Measurements from ENCODE around the gene DNAJC30. TPM values are rescaled to one million over a fixed set of nuclear protein-coding genes. Genes with fewer than 3 reads are reported as not detected.

DNAJC30 gene
- total and polyA plus RNA-seq, 10 of the 15 experiments (the other 5 are each of a cell fraction or from before 2014, with no cell fraction given), result 2.1 to 19.0 (median 7.9) TPM

- CTCF ChIA-PET, result interaction anchor here (2.9 kb wide), 1 partner anchor 112 kb away, joined by 14 read pairs; no protein-coding TSS in a partner anchor
- DNase-seq (ENCODE audit: low read depth, low spot score) (no peak), ATAC-seq (peak; percentile 86), FAIRE-seq (no peak)
- BruUV-seq (replicated peaks), result no TSS peak
- in situ Hi-C loops (cut with MboI) (no loop called here), intact Hi-C loops (cut with micrococcal nuclease; ENCODE audit: unreplicated experiment) (loop anchor here (2.0 kb wide), 1 partner anchor 36 kb away; the partner anchor contains the start of genes BUD23 and DNAJC30)
- POLR2A ChIA-PET, result interaction anchor here (0.6 to 1.1 kb wide), 3 partner anchors 8 to 197 kb away, joined by 3 to 4 read pairs (median 3); partner anchors contain the start of gene BAZ1B
- no peaks in the 10 kb centered on the region for H3K27me3 ChIP-seq (replicated peaks in 1 of 2; ENCODE audit: control insufficient read depth in 2 of 2, insufficient read depth in 2 of 2, low read length in 1 of 2)
- H2AFZ ChIP-seq (ENCODE audit: control insufficient read depth, low read depth, low read length), result peak within 1 kb of the TSS; percentile 91
- H3K4me3 ChIP-seq, result peak within 1 kb of the TSS; percentile 87
- H3K4me1 ChIP-seq (ENCODE audit: control insufficient read depth, insufficient read depth, low read length), result peaks cover 12% of the 10 kb centered on the region
- H3K79me2 ChIP-seq (ENCODE audit: control insufficient read depth, insufficient read depth, low read length), result no peaks in the 10 kb centered on the region
- H3K9me3 ChIP-seq (replicated peaks; ENCODE audit: control insufficient read depth, insufficient read depth, low read length), result no peaks in the 10 kb centered on the region
- peak within 1 kb of the TSS; percentile 39; the same call in 1 of the 2 replicates for H3K9ac ChIP-seq (ENCODE audit: control insufficient read depth, insufficient read depth, low read length)
- WGBS (ENCODE audit: insufficient coverage, insufficient replicate concordance, low lambda C conversion rate, missing lambda C conversion rate), result 2% methylated on average over 27 of the region's 96 CpGs
- SMC1A ChIA-PET (ENCODE audit: uncharacterized antibody, unreplicated experiment), result interaction anchor here (2.0 kb wide), 1 partner anchor 112 kb away, joined by 10 read pairs; no protein-coding TSS in a partner anchor
- RAD21 ChIA-PET (ENCODE audit: unreplicated experiment), result interaction anchor here (1.6 kb wide), 1 partner anchor 19 kb away, joined by 6 read pairs; the partner anchor contains the start of gene ABHD11
- H4K20me1 ChIP-seq (ENCODE audit: control insufficient read depth, insufficient read depth), result peaks cover 4% of the 10 kb centered on the region; the same call in 1 of the 2 replicates
- H3K27ac ChIP-seq (ENCODE audit: control insufficient read depth, insufficient read depth), result no peak within 1 kb of the TSS
- H3K36me3 ChIP-seq (ENCODE audit: control insufficient read depth in 2 of 2, insufficient read depth in 2 of 2, low read length in 1 of 2), result no peaks in the 10 kb centered on the region
- peak within 1 kb of the TSS; percentile 90 for H3K4me2 ChIP-seq (ENCODE audit: control insufficient read depth, insufficient read depth)
- TF ChIP-seq RELA (IDR thresholded peaks at IDR 0.05; ENCODE audit: borderline replicate concordance, partially characterized antibody) (no peak), SREBF1 (IDR thresholded peaks at IDR 0.05; ENCODE audit: low read length) (no peak), SIN3A (IDR thresholded peaks at IDR 0.05; ENCODE audit: low read depth, low read length) (no peak), NR2F1 (conservative IDR thresholded peaks at IDR 0.05) (peak; percentile 71), EGR1 (IDR thresholded peaks at IDR 0.05; ENCODE audit: borderline replicate concordance in 1 of 2, low read depth in 2 of 2, low read length in 2 of 2) (no peak), CREM (IDR thresholded peaks at IDR 0.05; ENCODE audit: low read depth) (no peak), MYC (IDR thresholded peaks at IDR 0.05; ENCODE audit: insufficient read depth, insufficient read length, insufficient replicate concordance, low read length, severe bottlenecking) (no peak), ZSCAN29 (IDR thresholded peaks at IDR 0.05) (no peak), PAX8 (IDR thresholded peaks at IDR 0.05) (no peak), ZNF207 (IDR thresholded peaks at IDR 0.05; ENCODE audit: borderline replicate concordance) (0 out of 2 replicates have a peak, but pooled peaks have one; percentile 36), SPI1 (IDR thresholded peaks at IDR 0.05; ENCODE audit: borderline replicate concordance, insufficient read depth, low read depth, low read length) (no peak), SUZ12 (IDR thresholded peaks at IDR 0.05; ENCODE audit: unreplicated experiment) (no peak), RB1 (IDR thresholded peaks at IDR 0.05; ENCODE audit: borderline replicate concordance) (peak; percentile 72; the same call in 1 of the 2 replicates), BHLHE40 (IDR thresholded peaks at IDR 0.05; ENCODE audit: borderline replicate concordance in 1 of 2, low read depth in 2 of 2, low read length in 1 of 2) (peak in 1 of 2 experiments; percentile 25; a peak in 2 of 4 replicates), TAF1 (IDR thresholded peaks at IDR 0.05; ENCODE audit: borderline replicate concordance, low read depth, low read length) (peak; percentile 20; the same call in 1 of the 2 replicates), NFXL1 (IDR thresholded peaks at IDR 0.05; ENCODE audit: borderline replicate concordance) (0 out of 2 replicates have a peak, but pooled peaks have one; percentile 38)
- TF ChIP-seq, protein P1, sequence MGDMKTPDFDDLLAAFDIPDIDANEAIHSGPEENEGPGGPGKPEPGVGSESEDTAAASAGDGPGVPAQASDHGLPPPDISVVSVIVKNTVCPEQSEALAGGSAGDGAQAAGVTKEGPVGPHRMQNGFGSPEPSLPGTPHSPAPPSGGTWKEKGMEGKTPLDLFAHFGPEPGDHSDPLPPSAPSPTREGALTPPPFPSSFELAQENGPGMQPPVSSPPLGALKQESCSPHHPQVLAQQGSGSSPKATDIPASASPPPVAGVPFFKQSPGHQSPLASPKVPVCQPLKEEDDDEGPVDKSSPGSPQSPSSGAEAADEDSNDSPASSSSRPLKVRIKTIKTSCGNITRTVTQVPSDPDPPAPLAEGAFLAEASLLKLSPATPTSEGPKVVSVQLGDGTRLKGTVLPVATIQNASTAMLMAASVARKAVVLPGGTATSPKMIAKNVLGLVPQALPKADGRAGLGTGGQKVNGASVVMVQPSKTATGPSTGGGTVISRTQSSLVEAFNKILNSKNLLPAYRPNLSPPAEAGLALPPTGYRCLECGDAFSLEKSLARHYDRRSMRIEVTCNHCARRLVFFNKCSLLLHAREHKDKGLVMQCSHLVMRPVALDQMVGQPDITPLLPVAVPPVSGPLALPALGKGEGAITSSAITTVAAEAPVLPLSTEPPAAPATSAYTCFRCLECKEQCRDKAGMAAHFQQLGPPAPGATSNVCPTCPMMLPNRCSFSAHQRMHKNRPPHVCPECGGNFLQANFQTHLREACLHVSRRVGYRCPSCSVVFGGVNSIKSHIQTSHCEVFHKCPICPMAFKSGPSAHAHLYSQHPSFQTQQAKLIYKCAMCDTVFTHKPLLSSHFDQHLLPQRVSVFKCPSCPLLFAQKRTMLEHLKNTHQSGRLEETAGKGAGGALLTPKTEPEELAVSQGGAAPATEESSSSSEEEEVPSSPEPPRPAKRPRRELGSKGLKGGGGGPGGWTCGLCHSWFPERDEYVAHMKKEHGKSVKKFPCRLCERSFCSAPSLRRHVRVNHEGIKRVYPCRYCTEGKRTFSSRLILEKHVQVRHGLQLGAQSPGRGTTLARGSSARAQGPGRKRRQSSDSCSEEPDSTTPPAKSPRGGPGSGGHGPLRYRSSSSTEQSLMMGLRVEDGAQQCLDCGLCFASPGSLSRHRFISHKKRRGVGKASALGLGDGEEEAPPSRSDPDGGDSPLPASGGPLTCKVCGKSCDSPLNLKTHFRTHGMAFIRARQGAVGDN (IDR thresholded peaks at IDR 0.05), result 0 out of 2 replicates have a peak, but pooled peaks have one; percentile 41
These were observed 35.9 kb upstream of the DNAJC30 start, which contains the start of gene STX1A for GRCh38 chr7:73718905-73719805. Gene STX1A (minus strand): TSS chr7:73719669. CDS start chr7:73719631, 38 bp downstream.
